HG03097 (cell line): ENCODE measurements around the gene NRIP1.
A peak's percentile ranks its signal among the peaks of the same experiment; 100 is the strongest.

Experiments
- ATAC-seq: cut with Tn5 transposase; IDR thresholded peaks from one replicate; pipeline ENCODE4 v1.9.1; 2021; ENCODE audit not compliant: unreplicated experiment, low FRiP score

NRIP1 gene

DNA sequence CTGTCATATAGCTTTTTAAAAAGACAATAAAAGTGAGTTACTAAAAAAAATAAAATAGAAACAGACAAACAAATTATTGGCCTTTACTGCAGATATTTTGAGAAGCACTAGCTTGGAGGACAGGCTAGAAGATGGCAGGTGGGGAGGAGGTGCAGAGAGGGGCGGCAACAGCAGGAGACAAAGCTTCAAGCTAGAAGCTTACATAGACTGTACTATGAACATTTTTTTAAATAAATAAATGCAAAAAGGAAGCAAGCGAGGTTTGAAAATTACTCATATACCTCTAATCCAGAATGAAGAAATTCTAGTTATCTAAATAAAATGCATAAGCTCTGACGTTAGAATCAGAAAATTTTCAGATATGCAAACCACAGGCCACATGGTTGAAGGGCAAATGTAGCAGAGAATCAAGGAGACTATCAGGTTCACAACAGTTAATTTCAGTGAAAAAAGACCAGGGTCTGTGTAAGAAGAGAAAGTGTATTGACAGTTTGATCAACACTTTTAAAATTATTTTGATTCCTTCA is 54.9 kb downstream of the NRIP1 start:
- ATAC-seq: no peak

- no peak for ATAC-seq
These were observed 57.0 kb downstream of the NRIP1 start for GRCh38 chr21:15007716-15008296.

DNA sequence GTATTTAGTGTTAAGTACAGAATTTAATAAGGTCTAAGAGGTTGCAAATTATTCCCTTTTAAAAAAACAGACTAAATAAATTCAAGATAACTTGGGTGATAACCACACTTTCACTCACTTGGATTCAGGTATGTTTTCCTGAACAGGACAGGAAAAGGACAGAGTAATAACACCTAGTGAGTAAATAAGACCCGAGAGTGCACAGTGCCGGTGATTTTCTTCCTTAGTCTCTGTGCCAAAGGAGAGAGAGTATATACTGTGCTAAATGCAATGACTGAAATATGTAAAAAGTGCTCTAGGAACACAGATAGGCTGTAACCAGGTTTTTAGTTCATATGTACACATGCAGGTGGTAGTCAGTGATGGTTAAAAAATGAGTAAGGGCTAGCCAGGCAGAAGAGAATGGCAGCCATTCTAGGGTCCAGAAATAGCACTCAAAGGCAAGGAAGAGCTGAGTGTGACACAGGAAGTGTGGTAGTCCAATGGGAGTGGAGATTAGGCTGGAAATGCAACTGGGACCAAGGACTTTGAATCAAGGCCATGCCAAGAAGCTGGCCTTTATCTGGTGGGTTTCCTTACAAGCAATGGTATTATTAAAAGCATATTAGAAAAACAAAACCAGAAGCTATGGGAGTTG is 58.1 kb downstream of the NRIP1 start:
- no peak for ATAC-seq

GRCh38 chr21:15005391-15005790 is 59.4 kb downstream of the NRIP1 start:
- ATAC-seq: no peak

DNA sequence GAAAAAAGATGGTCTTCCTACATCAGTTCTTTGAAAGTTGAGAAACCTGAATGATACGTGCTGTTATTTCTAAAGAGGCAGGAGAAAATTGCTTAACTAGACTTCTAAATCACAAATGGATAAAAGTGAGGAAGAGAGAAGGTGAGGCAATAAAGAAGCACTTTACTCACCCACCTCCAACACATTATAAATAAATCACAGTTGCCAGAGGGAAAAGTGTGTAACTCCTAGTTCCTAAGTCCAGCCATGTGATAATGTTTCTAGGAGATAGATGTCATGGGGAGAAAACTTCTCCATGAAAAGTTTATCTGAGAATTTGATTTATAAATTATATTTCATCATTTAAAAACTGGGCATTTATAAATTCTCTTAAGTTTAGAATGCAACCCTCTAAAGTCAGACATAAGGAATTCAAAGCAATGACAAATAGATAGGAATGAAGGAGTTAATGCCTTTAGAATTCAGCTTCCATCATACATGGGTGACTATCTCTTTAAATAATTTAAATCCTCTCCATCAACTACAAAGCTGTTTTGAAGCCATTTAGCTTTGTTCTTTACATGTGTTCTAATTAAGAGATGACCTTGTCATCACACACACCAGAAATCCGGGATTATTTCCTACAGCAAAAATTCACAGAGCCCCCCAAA is 60.0 kb downstream of the NRIP1 start:
- no peak for ATAC-seq

- ATAC-seq: no peak
These were observed 61.2 kb downstream of the NRIP1 start for GRCh38 chr21:15003463-15004135.

DNA sequence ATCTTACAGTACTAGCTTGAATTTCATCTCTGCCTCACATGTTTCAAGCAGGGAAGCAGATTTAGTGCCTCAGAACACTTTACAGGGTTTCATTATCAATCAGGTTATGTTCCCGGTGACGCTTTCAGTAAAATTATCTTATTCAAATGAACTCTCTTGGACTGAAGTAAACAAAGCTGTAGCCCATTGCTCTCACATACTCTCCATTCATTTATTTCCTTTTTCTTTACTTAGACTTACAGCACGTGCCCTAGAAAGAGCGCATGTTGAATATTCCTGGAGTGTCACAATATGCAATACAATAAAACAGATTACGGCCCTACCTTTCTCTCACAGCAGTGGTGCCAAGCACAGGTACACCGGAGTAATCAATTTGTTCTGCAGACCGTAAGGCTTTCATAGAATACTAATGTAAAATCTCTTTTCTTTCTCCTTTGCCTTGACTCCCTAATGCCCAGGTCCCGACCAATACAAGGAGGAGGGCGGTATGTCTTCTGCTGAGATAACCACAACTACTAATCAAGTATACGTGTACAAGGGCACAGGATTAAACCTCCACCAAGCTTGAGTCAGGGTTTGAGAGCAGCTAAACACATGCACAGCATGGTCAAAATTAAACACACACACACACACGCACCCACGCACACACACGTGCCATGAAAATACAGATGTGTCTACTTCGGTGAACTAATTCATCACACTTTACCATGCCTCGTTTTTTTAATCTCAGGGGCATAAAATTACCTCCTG is 62.8 kb downstream of the NRIP1 start:
- ATAC-seq: peak; percentile 61

DNA sequence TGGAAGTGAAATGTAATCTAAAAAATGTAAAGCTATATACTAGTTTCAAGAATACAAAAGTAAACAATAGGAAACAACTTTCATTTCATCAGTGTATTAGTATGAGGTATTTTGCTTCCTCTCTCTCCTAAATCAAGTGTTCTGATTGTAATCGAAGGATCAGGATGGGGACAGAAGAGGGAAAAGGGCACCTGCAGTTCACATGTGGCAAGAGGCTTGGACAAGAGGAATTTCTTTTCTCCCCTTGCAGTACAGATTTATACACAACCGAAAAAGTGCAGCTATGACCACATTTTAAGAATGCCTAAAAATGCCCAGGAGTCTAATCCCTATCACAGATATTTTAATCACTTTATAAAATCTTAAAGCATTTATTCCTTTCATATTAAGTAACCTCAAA is 63.7 kb downstream of the NRIP1 start:
- ATAC-seq: no peak

DNA sequence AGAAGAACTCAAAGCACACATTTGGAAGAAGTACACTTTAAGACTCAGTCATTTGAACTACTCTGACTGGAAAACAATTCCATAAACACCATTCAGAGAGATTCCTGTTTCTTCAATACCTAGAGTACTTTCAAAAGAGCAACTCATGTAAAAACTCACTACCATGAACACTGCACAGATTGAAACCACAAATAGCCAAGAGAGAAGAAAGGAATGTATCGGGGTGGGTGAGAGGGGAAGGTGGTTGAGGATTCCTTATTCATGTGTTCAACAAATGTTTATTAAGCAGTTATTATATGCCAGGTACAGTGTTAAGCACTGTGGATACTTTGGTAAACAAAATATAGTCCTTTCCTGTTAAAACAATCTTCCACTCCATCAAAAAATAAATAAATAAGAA is 64.7 kb downstream of the NRIP1 start:
- no peak for ATAC-seq

DNA sequence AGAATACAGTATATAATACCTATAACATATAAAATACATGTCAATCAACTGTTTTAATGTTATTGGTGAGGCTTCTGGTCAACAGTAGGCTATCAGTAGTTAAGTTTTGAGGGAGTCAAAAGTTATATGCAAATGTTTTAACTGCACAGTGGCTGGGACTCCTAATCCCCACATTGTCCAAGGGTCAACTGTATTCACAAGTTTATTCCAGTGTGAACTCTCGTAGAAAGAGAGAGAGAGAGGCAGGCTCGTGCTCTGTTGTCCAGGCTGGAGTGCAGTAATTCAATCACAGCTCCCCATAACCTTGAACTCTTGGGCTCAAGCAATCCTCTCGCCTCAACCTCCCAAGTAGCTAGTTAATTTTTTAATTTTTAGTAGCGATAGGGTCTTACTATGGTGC is 66.0 kb downstream of the NRIP1 start:
- ATAC-seq: no peak

DNA sequence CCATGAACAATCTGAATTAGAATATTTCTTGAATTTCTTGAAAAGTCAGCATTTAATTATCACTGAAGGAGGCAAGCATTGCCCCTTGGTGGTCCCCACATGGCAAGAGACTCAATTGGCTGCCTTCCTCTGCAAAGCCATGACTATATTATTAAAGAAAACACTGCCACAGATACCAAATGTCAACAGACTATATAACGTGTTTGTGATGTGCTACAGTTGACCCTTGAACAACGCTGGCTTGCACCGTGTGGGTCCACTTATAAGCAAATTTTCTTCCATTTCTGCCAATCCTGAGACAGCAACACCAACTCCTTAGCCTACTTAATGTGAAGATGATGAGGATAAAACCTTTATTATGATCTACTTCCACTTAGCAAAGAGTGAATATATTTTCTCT is 66.5 kb downstream of the NRIP1 start:
- ATAC-seq: no peak

GRCh38 chr21:14995695-14996490 is 68.9 kb downstream of the NRIP1 start:
- no peak for ATAC-seq

GRCh38 chr21:14995226-14995625 is 69.6 kb downstream of the NRIP1 start:
- ATAC-seq: no peak

DNA sequence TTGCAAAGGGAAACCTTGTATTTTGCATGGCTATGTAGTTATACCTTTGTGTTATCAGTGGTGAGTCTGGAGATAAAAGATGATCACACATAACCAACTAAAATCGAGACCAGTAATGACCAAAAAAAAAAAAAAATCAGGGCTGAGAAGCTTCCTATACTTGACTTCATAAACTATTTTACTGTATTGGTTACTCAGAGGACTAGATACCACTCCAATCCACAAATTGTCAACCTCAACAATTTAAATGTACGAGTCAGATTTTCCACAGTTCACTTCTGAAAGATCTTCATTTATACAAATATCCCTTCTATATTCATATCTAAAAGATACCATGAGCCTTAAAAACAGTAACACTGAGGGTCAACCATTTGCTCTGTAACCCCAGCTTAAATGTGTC is 71.7 kb downstream of the NRIP1 start:
- no peak for ATAC-seq

- ATAC-seq: no peak
These were observed 72.8 kb downstream of the NRIP1 start for GRCh38 chr21:14991957-14992356.

- ATAC-seq: no peak
These were observed 75.4 kb downstream of the NRIP1 start for GRCh38 chr21:14989359-14989758.

GRCh38 chr21:14988760-14989159 is 76.0 kb downstream of the NRIP1 start:
- no peak for ATAC-seq

- no peak for ATAC-seq
These were observed 77.2 kb downstream of the NRIP1 start for GRCh38 chr21:14987370-14988170.

DNA sequence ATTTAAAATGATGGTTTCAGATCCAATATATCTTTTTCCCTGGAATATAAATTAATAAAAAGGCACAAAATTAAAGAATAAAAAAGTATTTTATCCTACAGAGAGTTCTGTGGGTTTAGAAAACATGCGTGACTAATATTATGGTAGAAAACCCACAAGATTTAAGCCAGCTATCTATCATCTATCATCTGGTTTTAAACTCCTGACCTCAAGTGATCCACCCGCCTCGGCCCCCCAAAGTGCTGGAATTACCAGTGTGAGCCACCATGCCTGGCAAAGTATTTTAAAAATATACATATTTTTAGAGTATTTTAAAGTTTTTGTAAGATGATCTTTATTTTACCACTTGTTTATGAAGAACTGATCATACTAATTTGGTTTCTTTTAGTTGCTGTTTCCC is 79.5 kb downstream of the NRIP1 start:
- no peak for ATAC-seq
